ENCODE measurements around the gene GOLGA6L2.

GOLGA6L2 gene

GRCh38 chr15:23472033-23472432 lies 25.0 kb upstream of the GOLGA6L2 start:
- Histone ChIP-seq H3K36me3 (ENCODE audit: insufficient read depth, insufficient read length, low read length) (no peaks in the 10 kb centered on the region), H3K4me1 (ENCODE audit: insufficient read depth, insufficient read length) (no peaks in the 10 kb centered on the region)
- TF ChIP-seq SUZ12 (IDR thresholded peaks at IDR 0.05; ENCODE audit: extremely low read depth, insufficient read depth, insufficient read length) (no peak), YY1 (IDR thresholded peaks at IDR 0.05; ENCODE audit: insufficient read depth, insufficient read length) (no peak), ZNF274 (IDR thresholded peaks at IDR 0.05; ENCODE audit: low read depth, low read length) (no peak)

GRCh38 chr15:23467110-23467600 lies 20.1 kb upstream of the GOLGA6L2 start:
- TF ChIP-seq SUZ12 (IDR thresholded peaks at IDR 0.05; ENCODE audit: extremely low read depth, insufficient read depth, insufficient read length): no peak
- no peak for TF ChIP-seq YY1 (IDR thresholded peaks at IDR 0.05; ENCODE audit: insufficient read depth, insufficient read length)
- no peak for TF ChIP-seq ZNF274 (IDR thresholded peaks at IDR 0.05; ENCODE audit: low read depth, low read length)
- Histone ChIP-seq H3K9me3 (ENCODE audit: insufficient read depth, low read length) (no peaks in the 10 kb centered on the region), H3K4me3 (ENCODE audit: insufficient read length, low read depth) (no peak overlapping the region), H3K4me1 (ENCODE audit: insufficient read depth, insufficient read length) (no peaks in the 10 kb centered on the region), H3K27me3 (ENCODE audit: insufficient read depth, insufficient read length) (no peaks in the 10 kb centered on the region), H3K9ac (ENCODE audit: insufficient read length, low read depth) (no peak overlapping the region), H3K36me3 (ENCODE audit: insufficient read depth, insufficient read length, low read length) (no peaks in the 10 kb centered on the region)
- DNase-seq (ENCODE audit: low read depth, low spot score): no peak

More at GRCh38 chr15:23472033-23472432, 25.0 kb upstream of the GOLGA6L2 start:
- no peaks in the 10 kb centered on the region for H3K27me3 ChIP-seq (ENCODE audit: insufficient read depth, insufficient read length)
- no peaks in the 10 kb centered on the region for H3K9me3 ChIP-seq (ENCODE audit: insufficient read depth, low read length)
- H3K9ac ChIP-seq (ENCODE audit: insufficient read length, low read depth): no peak overlapping the region
- H3K4me3 ChIP-seq (ENCODE audit: insufficient read length, low read depth): no peak overlapping the region
- no peak for DNase-seq (ENCODE audit: low read depth, low spot score)

GRCh38 chr15:23457890-23458289 lies 10.8 kb upstream of the GOLGA6L2 start:
- no peaks in the 10 kb centered on the region for H3K36me3 ChIP-seq (ENCODE audit: insufficient read depth, insufficient read length, low read length)
- no peak overlapping the region for H3K4me3 ChIP-seq (ENCODE audit: insufficient read length, low read depth)
- TF ChIP-seq ZNF274 (IDR thresholded peaks at IDR 0.05; ENCODE audit: low read depth, low read length) (no peak), SUZ12 (IDR thresholded peaks at IDR 0.05; ENCODE audit: extremely low read depth, insufficient read depth, insufficient read length) (no peak), YY1 (IDR thresholded peaks at IDR 0.05; ENCODE audit: insufficient read depth, insufficient read length) (no peak)
- no peak overlapping the region for H3K9ac ChIP-seq (ENCODE audit: insufficient read length, low read depth)
- H3K27me3 ChIP-seq (ENCODE audit: insufficient read depth, insufficient read length): no peaks in the 10 kb centered on the region
- no peak for DNase-seq (ENCODE audit: low read depth, low spot score)
- no peaks in the 10 kb centered on the region for H3K4me1 ChIP-seq (ENCODE audit: insufficient read depth, insufficient read length)
- H3K9me3 ChIP-seq (ENCODE audit: insufficient read depth, low read length): no peaks in the 10 kb centered on the region

GRCh38 chr15:23446215-23447106 lies 582 bp downstream of the GOLGA6L2 start:
- Histone ChIP-seq H3K4me1 (ENCODE audit: insufficient read depth, insufficient read length) (no peaks in the 10 kb centered on the region), H3K9ac (ENCODE audit: insufficient read length, low read depth) (no peak overlapping the region), H3K9me3 (ENCODE audit: insufficient read depth, low read length) (peaks cover 10% of the 10 kb centered on the region; the same call in 1 of the 2 replicates), H3K36me3 (ENCODE audit: insufficient read depth, insufficient read length, low read length) (no peaks in the 10 kb centered on the region), H3K4me3 (ENCODE audit: insufficient read length, low read depth) (no peak overlapping the region), H3K27me3 (ENCODE audit: insufficient read depth, insufficient read length) (peaks cover 5% of the 10 kb centered on the region)
- TF ChIP-seq ZNF274 (IDR thresholded peaks at IDR 0.05; ENCODE audit: low read depth, low read length) (no peak), SUZ12 (IDR thresholded peaks at IDR 0.05; ENCODE audit: extremely low read depth, insufficient read depth, insufficient read length) (no peak), YY1 (IDR thresholded peaks at IDR 0.05; ENCODE audit: insufficient read depth, insufficient read length) (no peak)
- DNase-seq (ENCODE audit: low read depth, low spot score): no peak

- no peaks in the 10 kb centered on the region for H3K4me1 ChIP-seq (ENCODE audit: insufficient read depth, insufficient read length)
- H3K9ac ChIP-seq (ENCODE audit: insufficient read length, low read depth): no peak overlapping the region
- no peak overlapping the region for H3K4me3 ChIP-seq (ENCODE audit: insufficient read length, low read depth)
- no peaks in the 10 kb centered on the region for H3K36me3 ChIP-seq (ENCODE audit: insufficient read depth, insufficient read length, low read length)
- TF ChIP-seq SUZ12 (IDR thresholded peaks at IDR 0.05; ENCODE audit: extremely low read depth, insufficient read depth, insufficient read length): no peak
- TF ChIP-seq YY1 (IDR thresholded peaks at IDR 0.05; ENCODE audit: insufficient read depth, insufficient read length): no peak
- TF ChIP-seq ZNF274 (IDR thresholded peaks at IDR 0.05; ENCODE audit: low read depth, low read length): no peak
- H3K9me3 ChIP-seq (ENCODE audit: insufficient read depth, low read length): peaks cover 10% of the 10 kb centered on the region; the same call in 1 of the 2 replicates
- H3K27me3 ChIP-seq (ENCODE audit: insufficient read depth, insufficient read length): peaks cover 23% of the 10 kb centered on the region
- no peak for DNase-seq (ENCODE audit: low read depth, low spot score)
These were observed 2.8 kb downstream of the GOLGA6L2 start for GRCh38 chr15:23444269-23444668.

GRCh38 chr15:23441204-23441603 lies 5.8 kb downstream of the GOLGA6L2 start:
- Histone ChIP-seq H3K36me3 (ENCODE audit: insufficient read depth, insufficient read length, low read length) (no peaks in the 10 kb centered on the region), H3K27me3 (ENCODE audit: insufficient read depth, insufficient read length) (peaks cover 23% of the 10 kb centered on the region), H3K9me3 (ENCODE audit: insufficient read depth, low read length) (no peaks in the 10 kb centered on the region), H3K4me1 (ENCODE audit: insufficient read depth, insufficient read length) (no peaks in the 10 kb centered on the region), H3K9ac (ENCODE audit: insufficient read length, low read depth) (no peak overlapping the region), H3K4me3 (ENCODE audit: insufficient read length, low read depth) (no peak overlapping the region)
- TF ChIP-seq ZNF274 (IDR thresholded peaks at IDR 0.05; ENCODE audit: low read depth, low read length) (no peak), SUZ12 (IDR thresholded peaks at IDR 0.05; ENCODE audit: extremely low read depth, insufficient read depth, insufficient read length) (no peak), YY1 (IDR thresholded peaks at IDR 0.05; ENCODE audit: insufficient read depth, insufficient read length) (no peak)
- no peak for DNase-seq (ENCODE audit: low read depth, low spot score)

GRCh38 chr15:23440596-23440995 lies 6.4 kb downstream of the GOLGA6L2 start:
- no peak overlapping the region for H3K9ac ChIP-seq (ENCODE audit: insufficient read length, low read depth)
- no peaks in the 10 kb centered on the region for H3K36me3 ChIP-seq (ENCODE audit: insufficient read depth, insufficient read length, low read length)
- TF ChIP-seq SUZ12 (IDR thresholded peaks at IDR 0.05; ENCODE audit: extremely low read depth, insufficient read depth, insufficient read length): no peak
- TF ChIP-seq ZNF274 (IDR thresholded peaks at IDR 0.05; ENCODE audit: low read depth, low read length): no peak
- TF ChIP-seq YY1 (IDR thresholded peaks at IDR 0.05; ENCODE audit: insufficient read depth, insufficient read length): no peak
- DNase-seq (ENCODE audit: low read depth, low spot score): no peak
- no peaks in the 10 kb centered on the region for H3K4me1 ChIP-seq (ENCODE audit: insufficient read depth, insufficient read length)
- H3K4me3 ChIP-seq (ENCODE audit: insufficient read length, low read depth): no peak overlapping the region
- H3K9me3 ChIP-seq (ENCODE audit: insufficient read depth, low read length): no peaks in the 10 kb centered on the region
- H3K27me3 ChIP-seq (ENCODE audit: insufficient read depth, insufficient read length): peaks cover 23% of the 10 kb centered on the region

Measured in NT2/D1 (cell line).